ENCODE data around the gene RGS8. TPM values are rescaled to one million over a fixed set of nuclear protein-coding genes. Genes with fewer than 3 reads are reported as not detected.

The RGS8 gene
- total RNA-seq (2014; rRNA removed; shearing (Covaris generic)) = 0.37 TPM in 1 of 2 replicates, not detected in the other

- Histone ChIP-seq H3K36me3 (no peaks in the 10 kb centered on the region), H3K27me3 (replicated peaks) (no peaks in the 10 kb centered on the region), H3K9me3 (replicated peaks) (no peaks in the 10 kb centered on the region), H3K27ac (no peak within 1 kb of the TSS), H3K4me3 (no peak within 1 kb of the TSS), H3K4me1 (replicated peaks) (peaks cover 12% of the 10 kb centered on the region)
- no peak for DNase-seq (ENCODE audit: low read depth in 1 of 2, low spot score in 2 of 2)
Observed at GRCh38 chr1:182684116-182684828, at the start of gene RGS8. Gene RGS8, minus strand, starts transcription at chr1:182684587. Its CDS starts 14,938 bp downstream, at chr1:182669649.

GRCh38 chr1:182731852-182732575 is 47.6 kb upstream of the RGS8 start:
- Histone ChIP-seq H3K27ac (no peak overlapping the region), H3K4me1 (replicated peaks) (no peaks in the 10 kb centered on the region; the same call in 1 of the 2 replicates), H3K9me3 (replicated peaks) (no peaks in the 10 kb centered on the region; the same call in 1 of the 2 replicates), H3K4me3 (no peak overlapping the region), H3K36me3 (no peaks in the 10 kb centered on the region), H3K27me3 (replicated peaks) (no peaks in the 10 kb centered on the region)
- DNase-seq (ENCODE audit: low read depth in 1 of 2, low spot score in 2 of 2) = peak in 1 of 2 experiments; percentile 12

DNA sequence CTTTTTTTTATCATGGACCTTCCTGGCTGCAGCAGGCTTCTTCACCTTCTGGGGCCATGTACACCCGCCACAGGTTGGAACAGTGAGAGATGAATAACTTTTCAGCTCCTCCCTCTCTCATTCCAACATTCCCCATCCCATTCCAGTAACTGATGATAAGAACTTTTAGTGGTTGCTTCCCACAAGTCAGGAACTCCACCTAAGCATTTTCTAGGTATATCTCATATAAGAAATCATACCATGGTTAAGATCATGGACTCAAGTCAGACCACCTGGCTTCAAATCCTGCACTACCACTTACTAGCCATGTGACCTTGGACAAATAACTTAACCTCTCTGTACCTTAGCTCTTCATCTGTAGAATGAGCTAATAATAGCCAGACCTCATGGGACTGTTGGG is 42.5 kb upstream of the RGS8 start:
- Histone ChIP-seq H3K9me3 (replicated peaks) (no peaks in the 10 kb centered on the region; the same call in 1 of the 2 replicates), H3K27me3 (replicated peaks) (no peaks in the 10 kb centered on the region), H3K36me3 (no peaks in the 10 kb centered on the region), H3K27ac (no peak overlapping the region), H3K4me1 (replicated peaks) (no peaks in the 10 kb centered on the region; the same call in 1 of the 2 replicates), H3K4me3 (no peak overlapping the region)
- no peak for DNase-seq (ENCODE audit: low read depth in 1 of 2, low spot score in 2 of 2)

DNA sequence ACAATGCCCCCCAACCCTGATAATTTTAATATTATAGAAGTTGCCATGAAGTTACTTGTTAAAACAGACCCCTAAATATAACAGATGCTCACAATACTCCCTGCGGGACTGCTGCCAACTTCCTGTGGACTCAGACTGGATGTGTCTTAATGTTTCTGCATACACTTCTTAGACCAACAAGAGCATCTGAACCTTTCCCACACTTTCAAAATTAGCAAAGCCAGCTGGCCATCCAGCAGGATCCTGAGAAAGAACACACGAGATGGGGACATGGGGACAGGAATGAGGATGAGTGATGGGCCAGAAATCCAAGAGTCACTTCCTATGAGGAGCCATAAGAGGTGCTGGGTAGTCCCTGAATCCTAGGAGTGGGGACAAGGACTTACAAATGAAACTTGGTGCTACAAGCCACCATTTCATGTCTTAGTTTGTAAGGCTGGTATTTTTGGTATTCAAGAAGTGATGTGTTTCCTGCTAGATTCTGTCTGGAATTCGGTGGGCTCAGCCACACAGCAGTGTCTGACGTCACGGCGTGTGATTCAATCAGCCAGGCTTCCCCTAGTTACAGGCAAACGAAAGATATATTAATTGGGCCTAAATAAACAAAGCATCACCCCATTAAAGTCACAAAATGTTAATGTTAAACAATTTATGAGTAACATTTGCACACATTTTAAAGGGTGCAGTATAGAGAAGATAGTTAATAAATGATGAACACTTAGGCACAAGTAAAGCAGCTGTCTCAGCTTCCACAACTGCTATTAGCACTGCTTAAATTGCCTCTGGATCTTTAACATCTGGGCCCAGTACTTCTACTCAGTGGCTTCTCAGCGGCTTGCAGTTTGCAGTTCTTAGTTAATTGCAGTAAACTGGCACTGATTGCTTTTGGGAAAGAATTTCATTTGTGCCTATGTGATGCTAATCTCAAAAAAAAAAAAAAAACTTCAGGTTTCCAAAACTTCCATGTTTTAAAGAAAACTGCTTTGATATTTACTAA is 41.2 kb upstream of the RGS8 start:
- no peaks in the 10 kb centered on the region; the same call in 1 of the 2 replicates for H3K9me3 ChIP-seq (replicated peaks)
- DNase-seq (ENCODE audit: low read depth in 1 of 2, low spot score in 2 of 2) = no peak
- H3K36me3 ChIP-seq = no peaks in the 10 kb centered on the region
- no peaks in the 10 kb centered on the region for H3K4me1 ChIP-seq (replicated peaks)
- no peak overlapping the region for H3K27ac ChIP-seq
- H3K4me3 ChIP-seq = no peak overlapping the region
- no peaks in the 10 kb centered on the region for H3K27me3 ChIP-seq (replicated peaks)

DNA sequence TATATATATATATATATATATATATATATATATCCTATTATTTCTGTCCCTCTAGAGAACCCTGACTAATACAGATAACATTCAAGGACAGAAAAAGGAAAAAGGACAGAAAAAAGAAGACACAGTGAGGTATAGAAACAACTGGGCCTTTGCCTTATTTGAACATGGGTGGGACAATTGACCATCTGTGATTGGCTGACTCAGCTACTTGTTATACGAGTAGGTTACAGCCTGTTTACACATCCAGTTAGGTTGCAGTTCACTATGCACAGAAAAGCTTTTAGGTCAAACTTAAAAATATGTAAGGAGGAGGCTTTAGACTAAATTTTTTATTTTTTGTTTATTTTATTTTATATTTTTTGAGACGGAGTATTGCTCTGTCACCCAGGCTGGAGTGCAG is 39.8 kb upstream of the RGS8 start:
- no peaks in the 10 kb centered on the region for H3K36me3 ChIP-seq

GRCh38 chr1:182723200-182723599 is 38.8 kb upstream of the RGS8 start:
- Histone ChIP-seq H3K27ac (no peak overlapping the region), H3K4me1 (replicated peaks) (no peaks in the 10 kb centered on the region), H3K36me3 (no peaks in the 10 kb centered on the region), H3K9me3 (replicated peaks) (no peaks in the 10 kb centered on the region; the same call in 1 of the 2 replicates), H3K27me3 (replicated peaks) (no peaks in the 10 kb centered on the region), H3K4me3 (no peak overlapping the region)
- no peak for DNase-seq (ENCODE audit: low read depth in 1 of 2, low spot score in 2 of 2)

More for the DNA sequence above, 39.8 kb upstream of the RGS8 start:
- DNase-seq (ENCODE audit: low read depth in 1 of 2, low spot score in 2 of 2) = no peak
- Histone ChIP-seq H3K4me1 (replicated peaks) (no peaks in the 10 kb centered on the region), H3K27ac (no peak overlapping the region), H3K9me3 (replicated peaks) (no peaks in the 10 kb centered on the region; the same call in 1 of the 2 replicates), H3K4me3 (no peak overlapping the region), H3K27me3 (replicated peaks) (no peaks in the 10 kb centered on the region)

- Histone ChIP-seq H3K27ac (no peak overlapping the region), H3K36me3 (no peaks in the 10 kb centered on the region), H3K4me1 (replicated peaks) (no peaks in the 10 kb centered on the region), H3K9me3 (replicated peaks) (no peaks in the 10 kb centered on the region), H3K27me3 (replicated peaks) (no peaks in the 10 kb centered on the region), H3K4me3 (no peak overlapping the region)
- no peak for DNase-seq (ENCODE audit: low read depth in 1 of 2, low spot score in 2 of 2)
Observed at GRCh38 chr1:182721525-182721924, 37.1 kb upstream of the RGS8 start.

- Histone ChIP-seq H3K4me3 (no peak overlapping the region), H3K27ac (no peak overlapping the region), H3K27me3 (replicated peaks) (no peaks in the 10 kb centered on the region), H3K9me3 (replicated peaks) (no peaks in the 10 kb centered on the region), H3K4me1 (replicated peaks) (no peaks in the 10 kb centered on the region), H3K36me3 (no peaks in the 10 kb centered on the region)
- DNase-seq (ENCODE audit: low read depth in 1 of 2, low spot score in 2 of 2) = no peak
Observed at GRCh38 chr1:182720463-182720862, 36.1 kb upstream of the RGS8 start.

- no peak overlapping the region for H3K4me3 ChIP-seq
- no peaks in the 10 kb centered on the region for H3K36me3 ChIP-seq
- no peak for DNase-seq (ENCODE audit: low read depth in 1 of 2, low spot score in 2 of 2)
- H3K4me1 ChIP-seq (replicated peaks) = no peaks in the 10 kb centered on the region
- no peaks in the 10 kb centered on the region for H3K27me3 ChIP-seq (replicated peaks)
- no peaks in the 10 kb centered on the region for H3K9me3 ChIP-seq (replicated peaks)
- H3K27ac ChIP-seq = no peak overlapping the region
Observed at GRCh38 chr1:182719553-182719952, 35.2 kb upstream of the RGS8 start.

DNA sequence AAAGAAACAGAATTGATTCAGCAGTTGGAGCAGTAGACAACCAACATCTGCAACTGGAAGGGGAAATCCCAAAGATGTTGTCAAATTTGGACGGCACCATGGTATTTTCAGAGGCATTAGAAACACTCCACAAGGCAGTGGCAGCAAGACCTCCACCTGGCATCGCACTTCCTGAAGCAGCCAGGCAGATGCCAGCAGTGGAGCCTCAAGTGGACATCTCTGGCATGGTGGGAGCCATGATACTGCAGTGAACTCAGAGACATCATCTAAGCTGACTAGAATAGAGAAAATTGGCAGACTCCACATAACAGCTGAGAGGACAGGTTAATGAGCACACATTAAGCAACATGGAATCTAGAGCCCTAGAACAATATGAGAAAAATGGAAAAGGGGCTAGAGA is 33.9 kb upstream of the RGS8 start:
- Histone ChIP-seq H3K9me3 (replicated peaks) (no peaks in the 10 kb centered on the region), H3K27ac (no peak overlapping the region), H3K36me3 (no peaks in the 10 kb centered on the region), H3K4me3 (no peak overlapping the region), H3K27me3 (replicated peaks) (no peaks in the 10 kb centered on the region), H3K4me1 (replicated peaks) (no peaks in the 10 kb centered on the region)
- DNase-seq (ENCODE audit: low read depth in 1 of 2, low spot score in 2 of 2) = no peak

DNA sequence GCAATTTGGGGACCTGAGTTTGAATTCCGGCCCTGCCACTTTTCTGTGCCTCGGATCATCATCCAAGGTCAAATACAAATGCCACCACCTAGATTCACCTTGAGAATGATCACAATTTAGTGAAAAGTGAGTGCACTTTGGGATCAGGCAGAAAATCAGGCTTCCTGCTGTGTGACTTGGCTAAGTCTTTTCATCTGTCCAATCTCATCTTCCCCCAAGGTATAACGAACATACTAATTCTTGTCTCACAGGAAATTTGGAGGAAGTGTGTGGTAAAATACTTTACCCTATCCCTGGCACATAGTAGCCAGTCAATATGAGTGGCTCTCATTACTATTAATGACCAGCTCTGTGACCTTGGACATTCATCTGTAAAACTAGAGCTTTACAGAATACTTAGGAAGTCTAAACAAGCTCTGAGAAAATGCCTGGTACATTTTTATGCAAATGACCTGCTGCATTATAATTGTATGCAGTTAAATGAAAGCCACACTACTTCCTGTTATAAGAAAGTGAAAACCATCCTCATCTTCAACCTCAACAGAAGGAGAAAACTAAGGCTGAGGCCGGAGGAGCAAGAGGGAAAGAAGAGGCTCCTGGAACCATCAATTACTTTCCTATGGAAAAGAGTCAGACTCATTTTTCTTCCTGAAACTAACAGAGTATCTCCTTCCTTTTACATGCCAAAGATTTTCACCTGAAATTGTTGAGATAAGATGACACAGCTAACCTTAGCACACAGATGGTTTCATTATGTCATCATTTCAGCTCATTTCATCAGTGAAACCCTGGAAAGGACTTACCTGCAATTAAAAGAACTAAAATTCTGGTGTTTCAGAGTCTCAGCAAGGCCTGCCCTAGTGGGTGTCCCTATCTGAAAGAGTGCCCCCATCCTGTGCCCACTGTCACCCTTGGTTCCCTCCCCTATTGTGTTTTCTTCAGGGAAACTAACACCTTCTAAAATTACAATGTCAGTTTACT is 32.6 kb upstream of the RGS8 start:
- Histone ChIP-seq H3K27ac (no peak overlapping the region), H3K4me3 (no peak overlapping the region), H3K9me3 (replicated peaks) (no peaks in the 10 kb centered on the region), H3K27me3 (replicated peaks) (no peaks in the 10 kb centered on the region), H3K4me1 (replicated peaks) (no peaks in the 10 kb centered on the region), H3K36me3 (no peaks in the 10 kb centered on the region)
- no peak for DNase-seq (ENCODE audit: low read depth in 1 of 2, low spot score in 2 of 2)

- Histone ChIP-seq H3K4me3 (no peak overlapping the region), H3K27ac (no peak overlapping the region), H3K27me3 (replicated peaks) (no peaks in the 10 kb centered on the region), H3K36me3 (no peaks in the 10 kb centered on the region), H3K4me1 (replicated peaks) (no peaks in the 10 kb centered on the region), H3K9me3 (replicated peaks) (no peaks in the 10 kb centered on the region)
- DNase-seq (ENCODE audit: low read depth in 1 of 2, low spot score in 2 of 2) = no peak
Observed at GRCh38 chr1:182715531-182715930, 31.1 kb upstream of the RGS8 start.

All from SJSA1 (cell line).